Nephron (organoid): ENCODE data around the gene OR52N5.

Source experiments
- H3K27ac Mint-ChIP-seq, 3 experiments: 2 replicates each; pipeline ENCODE4 v1.8.0; 2020; ENCODE audit warnings: mixed read lengths in 3 of 3, mild to moderate bottlenecking in 2 of 3, moderate library complexity in 1 of 3
- H3K27me3 Mint-ChIP-seq: 2 replicates; pipeline ENCODE4 v1.8.0; 2021; ENCODE audit warnings: low read depth, mild to moderate bottlenecking, moderate library complexity, mixed read lengths
- H3K36me3 Mint-ChIP-seq: 2 replicates; pipeline ENCODE4 v1.8.0; 2020; ENCODE audit warnings: low read depth, mixed read lengths
- H3K4me1 Mint-ChIP-seq: 2 replicates; pipeline ENCODE4 v1.8.0; 2020; ENCODE audit warnings: mixed read lengths
- H3K4me3 Mint-ChIP-seq, 3 experiments: 2 replicates each; pipeline ENCODE4 v1.8.0; 2020; ENCODE audit warnings: mild to moderate bottlenecking in 3 of 3, mixed read lengths in 3 of 3, moderate library complexity in 2 of 3
- H3K9me3 Mint-ChIP-seq: 2 replicates; pipeline ENCODE4 v1.8.0; 2020; ENCODE audit warnings: mixed read lengths
- TF ChIP-seq, protein P1 (sequence below), 3 experiments: fragments of 200-600 bp; sonication (generic); IDR thresholded peaks; one replicate each; pipeline ENCODE4 v1.5.0; 2021; ENCODE audit warnings: antibody characterized with exemption in 3 of 3; ENCODE audit not compliant: unreplicated experiment in 3 of 3

Gene OR52N5

DNA sequence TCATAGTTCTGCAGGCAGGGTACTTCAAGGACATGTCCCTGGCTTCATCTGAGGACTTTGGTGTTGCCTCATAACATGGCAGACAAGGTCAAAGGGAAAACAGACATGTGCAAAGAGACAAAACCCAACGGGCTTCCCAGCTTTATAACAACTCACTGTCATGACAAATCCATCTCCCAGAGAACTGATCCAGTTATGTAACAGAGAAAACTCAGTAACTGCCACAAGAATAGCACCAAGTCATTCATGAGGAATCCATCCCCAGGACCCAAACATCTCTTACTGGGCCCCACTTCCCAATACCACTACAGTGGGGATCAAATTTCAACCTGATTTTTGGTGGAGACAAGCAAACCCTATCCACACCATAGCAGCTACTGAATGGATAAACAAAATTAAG is 16.1 kb downstream of the OR52N5 start:
- Mint-ChIP-seq H3K4me3 (no peak overlapping the region), H3K36me3 (no peaks in the 10 kb centered on the region), H3K4me1 (no peaks in the 10 kb centered on the region), H3K9me3 (no peaks in the 10 kb centered on the region), H3K27ac (no peak overlapping the region), H3K27me3 (no peaks in the 10 kb centered on the region)
- TF ChIP-seq, protein P1, sequence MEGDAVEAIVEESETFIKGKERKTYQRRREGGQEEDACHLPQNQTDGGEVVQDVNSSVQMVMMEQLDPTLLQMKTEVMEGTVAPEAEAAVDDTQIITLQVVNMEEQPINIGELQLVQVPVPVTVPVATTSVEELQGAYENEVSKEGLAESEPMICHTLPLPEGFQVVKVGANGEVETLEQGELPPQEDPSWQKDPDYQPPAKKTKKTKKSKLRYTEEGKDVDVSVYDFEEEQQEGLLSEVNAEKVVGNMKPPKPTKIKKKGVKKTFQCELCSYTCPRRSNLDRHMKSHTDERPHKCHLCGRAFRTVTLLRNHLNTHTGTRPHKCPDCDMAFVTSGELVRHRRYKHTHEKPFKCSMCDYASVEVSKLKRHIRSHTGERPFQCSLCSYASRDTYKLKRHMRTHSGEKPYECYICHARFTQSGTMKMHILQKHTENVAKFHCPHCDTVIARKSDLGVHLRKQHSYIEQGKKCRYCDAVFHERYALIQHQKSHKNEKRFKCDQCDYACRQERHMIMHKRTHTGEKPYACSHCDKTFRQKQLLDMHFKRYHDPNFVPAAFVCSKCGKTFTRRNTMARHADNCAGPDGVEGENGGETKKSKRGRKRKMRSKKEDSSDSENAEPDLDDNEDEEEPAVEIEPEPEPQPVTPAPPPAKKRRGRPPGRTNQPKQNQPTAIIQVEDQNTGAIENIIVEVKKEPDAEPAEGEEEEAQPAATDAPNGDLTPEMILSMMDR (IDR thresholded peaks at IDR 0.05; ENCODE audit: unreplicated experiment in 3 of 3), result no peak

DNA sequence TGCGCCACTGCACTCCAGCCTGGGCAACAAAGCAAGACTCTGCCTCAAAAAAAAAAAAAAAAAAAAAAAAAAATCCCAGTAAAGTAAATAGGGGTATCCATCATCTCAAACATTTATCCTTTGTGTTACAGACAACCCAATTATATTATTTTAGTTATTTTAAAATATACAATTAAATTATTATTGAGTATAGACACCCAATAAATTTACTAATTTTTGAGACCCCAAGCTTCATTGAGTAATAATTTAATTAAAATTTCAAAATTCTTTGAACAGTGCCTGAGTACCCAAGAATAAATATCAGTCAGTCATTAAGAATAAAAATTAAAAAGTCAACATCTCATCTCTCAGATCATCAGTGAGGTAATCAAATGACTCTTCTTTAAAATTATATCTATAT is 29.2 kb downstream of the OR52N5 start, which contains the start of gene OR52N4:
Gene OR52N4, plus strand, starts transcription at position 301 of the 400 bp plus-strand sequence. CDS start 498 bp downstream, outside the sequence.
- H3K4me1 Mint-ChIP-seq, result no peaks in the 10 kb centered on the region
- no peaks in the 10 kb centered on the region for H3K9me3 Mint-ChIP-seq
- H3K4me3 Mint-ChIP-seq, result no peak within 1 kb of the TSS
- TF ChIP-seq, protein P1 (IDR thresholded peaks at IDR 0.05; ENCODE audit: unreplicated experiment in 3 of 3), result no peak
- no peaks in the 10 kb centered on the region for H3K27me3 Mint-ChIP-seq
- no peaks in the 10 kb centered on the region for H3K36me3 Mint-ChIP-seq
- no peak within 1 kb of the TSS for H3K27ac Mint-ChIP-seq

DNA sequence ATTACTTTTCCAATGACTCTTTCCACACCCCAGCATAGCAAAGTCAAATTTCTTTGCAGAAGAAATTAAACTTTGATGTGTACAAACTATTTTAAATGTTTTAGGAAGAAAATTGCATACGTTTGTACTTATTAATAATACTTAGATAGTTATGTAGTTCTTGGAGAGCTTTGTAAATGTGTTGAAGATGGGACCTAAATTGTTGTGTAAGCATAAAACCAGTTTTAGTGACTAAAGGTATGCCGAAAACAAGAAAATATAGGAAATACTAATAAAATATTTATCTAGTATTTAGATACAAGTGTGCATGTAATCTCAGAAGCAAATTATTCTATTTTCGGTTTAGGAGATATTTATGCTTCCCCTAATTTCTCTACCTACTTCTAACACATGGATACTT is 33.3 kb downstream of the OR52N5 start:
- no peaks in the 10 kb centered on the region for H3K4me1 Mint-ChIP-seq
- no peak overlapping the region for H3K27ac Mint-ChIP-seq
- no peaks in the 10 kb centered on the region for H3K27me3 Mint-ChIP-seq
- H3K9me3 Mint-ChIP-seq, result no peaks in the 10 kb centered on the region
- TF ChIP-seq, protein P1 (IDR thresholded peaks at IDR 0.05; ENCODE audit: unreplicated experiment in 3 of 3), result no peak
- no peaks in the 10 kb centered on the region for H3K36me3 Mint-ChIP-seq
- no peak overlapping the region for H3K4me3 Mint-ChIP-seq

DNA sequence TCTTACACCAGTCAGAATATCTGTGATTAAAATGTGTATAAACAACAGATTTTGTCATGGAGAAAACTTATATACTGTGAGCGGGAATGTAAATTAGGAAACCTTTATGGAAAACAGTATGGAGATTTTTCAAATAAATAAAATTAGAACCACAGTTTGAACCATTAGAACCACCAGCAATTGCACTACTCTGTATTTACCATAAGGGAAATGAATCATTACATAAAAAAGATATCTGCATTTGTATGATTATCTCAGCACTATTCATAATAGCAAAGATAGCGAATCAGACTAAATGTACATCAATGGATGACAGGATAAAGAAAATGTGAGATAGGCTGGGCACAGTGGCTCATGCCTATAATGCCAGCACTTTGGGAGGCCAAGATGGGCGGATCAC is 36.5 kb downstream of the OR52N5 start:
- H3K27me3 Mint-ChIP-seq, result no peaks in the 10 kb centered on the region
- TF ChIP-seq, protein P1 (IDR thresholded peaks at IDR 0.05; ENCODE audit: unreplicated experiment in 3 of 3), result no peak
- no peak overlapping the region for H3K27ac Mint-ChIP-seq
- no peaks in the 10 kb centered on the region for H3K4me1 Mint-ChIP-seq
- no peaks in the 10 kb centered on the region for H3K9me3 Mint-ChIP-seq
- H3K4me3 Mint-ChIP-seq, result no peak overlapping the region
- H3K36me3 Mint-ChIP-seq, result no peaks in the 10 kb centered on the region

DNA sequence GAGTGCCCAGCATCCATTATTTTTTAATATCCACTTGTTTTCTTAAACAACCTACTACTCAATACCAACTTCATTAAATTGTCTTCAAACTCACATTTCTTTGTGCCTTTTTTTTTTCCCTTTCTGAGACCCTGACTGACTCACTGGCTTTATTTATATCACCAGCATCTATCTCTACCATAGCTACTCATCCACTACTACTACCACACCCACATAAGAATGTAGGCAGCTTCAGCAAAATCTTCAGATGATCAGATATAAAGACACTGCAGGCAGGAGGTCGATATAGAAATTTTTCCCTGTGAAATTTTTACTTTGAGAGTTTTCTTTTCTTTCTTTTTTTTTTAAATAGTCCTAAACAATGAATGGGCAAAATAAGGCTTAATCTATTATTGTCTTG is 44.7 kb downstream of the OR52N5 start:
- H3K27ac Mint-ChIP-seq, result no peak overlapping the region
- TF ChIP-seq, protein P1 (IDR thresholded peaks at IDR 0.05; ENCODE audit: unreplicated experiment in 3 of 3), result no peak
- no peaks in the 10 kb centered on the region for H3K4me1 Mint-ChIP-seq
- peaks cover 4% of the 10 kb centered on the region for H3K9me3 Mint-ChIP-seq
- no peak overlapping the region for H3K4me3 Mint-ChIP-seq
- H3K36me3 Mint-ChIP-seq, result no peaks in the 10 kb centered on the region
- no peaks in the 10 kb centered on the region for H3K27me3 Mint-ChIP-seq

DNA sequence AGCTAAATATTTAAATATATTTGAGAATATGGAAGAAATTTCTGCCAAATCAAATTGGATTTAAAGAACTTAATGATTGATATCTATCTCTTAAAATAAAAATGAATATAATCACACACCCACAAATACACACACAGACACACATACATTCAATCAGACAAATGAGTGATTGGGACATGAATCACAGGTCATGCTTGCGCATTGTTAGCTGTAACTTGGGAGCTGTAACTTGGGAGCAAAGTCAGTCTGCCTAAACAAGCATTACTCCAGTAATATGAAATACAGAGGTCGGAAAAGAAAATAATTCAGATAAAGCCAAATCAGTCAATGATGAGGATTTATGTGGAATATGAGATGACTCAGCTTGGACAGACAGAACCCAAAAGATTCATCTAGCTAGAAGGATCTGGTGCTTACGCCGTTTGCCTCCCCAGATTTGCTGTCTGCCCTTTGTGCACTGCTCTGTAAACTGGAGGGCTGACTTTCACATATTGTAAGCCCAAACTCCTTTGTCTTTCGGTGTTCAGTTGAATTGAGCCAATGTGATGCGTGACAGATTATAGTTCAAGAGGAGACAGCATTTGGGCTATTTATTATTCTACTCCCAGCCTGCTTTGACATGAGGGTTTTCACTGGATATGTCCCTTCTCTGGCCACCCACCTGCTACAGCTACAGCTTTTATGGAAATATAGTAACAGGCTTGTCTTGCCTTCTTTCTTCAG is 45.3 kb downstream of the OR52N5 start:
- TF ChIP-seq, protein P1 (IDR thresholded peaks at IDR 0.05; ENCODE audit: unreplicated experiment in 3 of 3), result no peak
- Mint-ChIP-seq H3K36me3 (no peaks in the 10 kb centered on the region), H3K4me1 (no peaks in the 10 kb centered on the region), H3K9me3 (peaks cover 4% of the 10 kb centered on the region), H3K4me3 (no peak overlapping the region), H3K27ac (no peak overlapping the region), H3K27me3 (no peaks in the 10 kb centered on the region)
